HG03460 (cell line): ENCODE measurements around the gene FXN.
"Not testable (repeated sequence)": the region's sequence is repeated elsewhere in the genome, so short reads cannot be mapped to it uniquely, and the experiment has no call there.

Source experiments
- ATAC-seq: cut with Tn5 transposase; IDR thresholded peaks from one replicate; pipeline ENCODE4 v1.9.1; 2021; ENCODE audit not compliant: unreplicated experiment

Gene FXN

GRCh38 chr9:69065660-69066059 is 30.1 kb downstream of the FXN start:
- no peak for ATAC-seq

GRCh38 chr9:69066955-69067354 is 31.4 kb downstream of the FXN start:
- ATAC-seq: no peak

GRCh38 chr9:69070201-69070600 is 34.6 kb downstream of the FXN start:
- no peak for ATAC-seq

- ATAC-seq: no peak
Observed at GRCh38 chr9:69071059-69071458, 35.5 kb downstream of the FXN start.

GRCh38 chr9:69073103-69073502 is 37.6 kb downstream of the FXN start:
- no peak for ATAC-seq

- no peak for ATAC-seq
Observed at GRCh38 chr9:69074801-69075200, 39.2 kb downstream of the FXN start.

GRCh38 chr9:69076550-69076949 is 41.0 kb downstream of the FXN start:
- no peak for ATAC-seq

- ATAC-seq: no peak
Observed at GRCh38 chr9:69078069-69078468, 42.5 kb downstream of the FXN start.

GRCh38 chr9:69078581-69078980 is 43.0 kb downstream of the FXN start:
- no peak for ATAC-seq

- no peak for ATAC-seq
Observed at GRCh38 chr9:69079186-69079585, 43.6 kb downstream of the FXN start.

- no peak for ATAC-seq
Observed at GRCh38 chr9:69081261-69081660, 45.7 kb downstream of the FXN start.

GRCh38 chr9:69083321-69083720 is 47.8 kb downstream of the FXN start:
- no peak for ATAC-seq

- no peak for ATAC-seq
Observed at GRCh38 chr9:69085569-69086283, 50.2 kb downstream of the FXN start.

GRCh38 chr9:69086312-69086711 is 50.8 kb downstream of the FXN start:
- ATAC-seq: no peak

GRCh38 chr9:69086769-69087168 is 51.2 kb downstream of the FXN start:
- ATAC-seq: no peak

- ATAC-seq: no peak
Observed at GRCh38 chr9:69089082-69089481, 53.5 kb downstream of the FXN start.

- no peak for ATAC-seq
Observed at GRCh38 chr9:69089491-69089890, 53.9 kb downstream of the FXN start.

- no peak for ATAC-seq
Observed at GRCh38 chr9:69090140-69090750, 54.7 kb downstream of the FXN start.

GRCh38 chr9:69090946-69091345 is 55.4 kb downstream of the FXN start:
- no peak for ATAC-seq

- ATAC-seq: no peak
Observed at GRCh38 chr9:69093471-69094103, 58.0 kb downstream of the FXN start.

GRCh38 chr9:69094361-69095135 is 59.0 kb downstream of the FXN start:
- ATAC-seq: not testable (repeated sequence)

- ATAC-seq: no peak
Observed at GRCh38 chr9:69097064-69097463, 61.5 kb downstream of the FXN start.
